SU-DHL-6 (cell line): ENCODE results near the gene SLCO4A1.

Source experiments
- CTCF ChIP-seq: fragments of 200-600 bp; sonication (generic); IDR thresholded peaks from one replicate; pipeline ENCODE4 v1.5.1; 2017; ENCODE audit warnings: antibody characterized with exemption, mild to moderate bottlenecking, low read length, moderate library complexity; ENCODE audit not compliant: insufficient read depth, poor library complexity, severe bottlenecking
- EZH2phosphoT487 ChIP-seq: fragments of 200-600 bp; sonication (generic), shearing (Covaris generic); conservative IDR thresholded peaks from 2 replicates; pipeline ENCODE4 v1.6.1; 2018; ENCODE audit warnings: mild to moderate bottlenecking, antibody characterized with exemption, low read length, moderate library complexity, mixed read lengths

- TF ChIP-seq CTCF (no peak), EZH2phosphoT487 (no peak)
Measured at GRCh38 chr20:62717933-62718332, 75.6 kb downstream of the SLCO4A1 start.
